H1 (cell line): ENCODE data around the gene UBE2E2. TPM values are rescaled to one million over a fixed set of nuclear protein-coding genes. Genes with fewer than 3 reads are reported as not detected.

Experiments
- CHD2 ChIP-seq: IDR thresholded peaks from 2 replicates; pipeline ENCODE4 v1.6.1; 2012; ENCODE audit warnings: low read length, improper control_type of control experiment
- FOSL1 ChIP-seq: IDR thresholded peaks from 2 replicates; pipeline ENCODE4 v1.6.1; 2011; ENCODE audit warnings: mild to moderate bottlenecking, low read depth, low read length, moderate library complexity; ENCODE audit not compliant: insufficient read depth
- polyA plus RNA-seq, 7 experiments: library from polyadenylated mRNA; depleted of rRNA in 3 of 7; stranded (reverse) in 5 of 7; unstranded in 2 of 7; fragments of >200 nt in 5 of 7; fragments of 200-250 nt in 2 of 7; gene quantifications; 1 replicate in 5 of 7; 2 replicates in 1 of 7; 4 replicates in 1 of 7; pipeline versions ENCODE4 v1.2.1 to v1.2.3, GENCODE V29; 2011 to 2013; ENCODE audit warnings: missing spikeins in 2 of 7, mixed read lengths in 2 of 7
- total RNA-seq: library from RNA; stranded (reverse); fragmentation: NEBNext Ultra II Directional; extraction: Animal tissue kit (Norgen Biotek cat#: 25700); gene quantifications from 2 replicates; pipeline ENCODE4 v1.2.1, GENCODE V29; 2021

The UBE2E2 gene
- total and polyA plus RNA-seq, 2 of the 8 experiments (the other 6 are each of a cell fraction or from before 2014, with no cell fraction given) = 57.6 to 70.6 TPM

DNA sequence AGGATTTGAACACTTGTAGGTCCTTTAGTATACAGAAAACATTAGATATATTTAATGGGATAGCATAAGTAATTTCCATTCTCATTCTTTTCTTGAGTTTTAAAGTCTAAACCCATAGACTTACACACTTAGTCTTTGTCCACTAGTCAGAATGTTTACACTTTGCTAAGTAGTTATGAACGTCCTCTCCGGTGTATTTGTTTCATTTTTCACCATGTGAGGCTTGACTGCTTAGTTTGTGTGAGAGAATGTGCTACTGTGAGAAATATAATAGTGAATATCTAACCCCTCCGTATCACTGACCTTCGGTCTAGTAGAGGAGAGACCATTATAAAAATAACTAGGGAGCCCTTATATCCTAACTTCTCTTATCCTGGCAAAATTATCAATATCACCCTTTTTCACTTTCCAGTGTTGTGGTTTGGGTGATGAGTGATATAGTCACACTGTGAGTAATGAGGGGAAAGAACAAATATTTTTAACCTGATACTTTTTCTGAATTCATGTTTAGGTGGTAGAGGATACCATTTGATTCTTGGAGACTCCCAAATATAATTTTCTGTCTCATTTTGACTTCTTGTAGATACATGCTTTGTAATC, 122.4 kb downstream of the UBE2E2 start (continued):
- TF ChIP-seq FOSL1 (no peak), CHD2 (no peak)
- TF ChIP-seq, all 59 proteins: peak for 0
